Psoas muscle (tissue), 8 donors: Measurements from ENCODE around the gene DVL3. TPM values are rescaled to one million over a fixed set of nuclear protein-coding genes. Genes with fewer than 3 reads are reported as not detected.
"Not testable (repeated sequence)": the region's sequence is repeated elsewhere in the genome, so short reads cannot be mapped to it uniquely, and the experiment has no call there.

Source experiments
- ATAC-seq, 4 donors: fragments of 200-7000 bp; cut with Tn5 transposase; one replicate each; pipeline ENCODE4 v1.9.1; 2020; ENCODE audit warnings: moderate library complexity in 3 of 4, mild to moderate bottlenecking in 2 of 4
- DNase-seq, 2 donors: peaks; one replicate each; pipeline ENCODE4 v3.0.0-alpha.2; 2020
- H3K27ac ChIP-seq: fragments of 200-600 bp; one replicate; pipeline ENCODE4 v1.8.0; 2022
- H3K27me3 ChIP-seq, 3 donors: fragments of 200-600 bp in 1 of 3; one replicate each; pipeline versions ENCODE4 v1.6.1 to v1.8.0; 2013 to 2022; ENCODE audit warnings: low read length in 2 of 3, mild to moderate bottlenecking in 2 of 3, moderate library complexity in 1 of 3; ENCODE audit not compliant: insufficient read depth in 3 of 3
- H3K36me3 ChIP-seq, 2 donors: fragments of 200-600 bp in 1 of 2; one replicate each; pipeline versions ENCODE4 v1.6.1 to v1.8.0; 2013 to 2022; ENCODE audit warnings: low read depth in 1 of 2, mild to moderate bottlenecking in 1 of 2, moderate library complexity in 1 of 2; ENCODE audit not compliant: insufficient read depth in 1 of 2
- H3K4me1 ChIP-seq: fragments of 200-600 bp; one replicate; pipeline ENCODE4 v1.8.0; 2022
- H3K4me3 ChIP-seq: fragments of 200-600 bp; one replicate; pipeline ENCODE4 v1.8.0; 2022; ENCODE audit warnings: mild to moderate bottlenecking
- H3K9me3 ChIP-seq: fragments of 200-600 bp; one replicate; pipeline ENCODE4 v1.8.0; 2022
- WGBS, 3 donors: extraction: QIAGEN DNeasy Blood & Tissue Kit; methylation state at CpG; one replicate each; pipeline versions ENCODE4 v1.1.6 to v1.1.7; 2013; 5-methylcytosine and 5-hydroxymethylcytosine counted together
- intact Hi-C, 2 donors: fragments of 100-400 bp; cut with DNase I; formaldehyde crosslinking; loops; one replicate each; pipeline versions ENCODE4 v1.11.0 to v1.14.2; 2022
- polyA plus RNA-seq, 3 donors: library from polyadenylated mRNA; stranded (reverse); fragments of 200-250 nt; gene quantifications; one replicate each; pipeline ENCODE4 v1.2.3, GENCODE V29; 2013
- total RNA-seq, 4 donors: library from RNA; stranded (reverse); fragmentation: NEBNext Ultra II Directional in 2 of 4; extraction: Animal tissue kit (Norgen Biotek cat#: 25700) in 2 of 4; gene quantifications; one replicate each; pipeline versions ENCODE4 v1.2.1 to v1.2.4, GENCODE V29; 2021 to 2023
- TF ChIP-seq, protein P1 (sequence below): fragments of 200-600 bp; IDR thresholded peaks from one replicate; pipeline ENCODE4 v1.8.0; 2022; ENCODE audit warnings: antibody characterized with exemption
- donor health status: healthy with polysubstance abuse.
- donor health status: DM: no; HTN: no; CAD: no; lungs with moderate emphysema.
- donor health status: Bipolar disorder and iron deficiency.
- donor health status: healthy.
- donor health status: DM: yes; HTN: yes; CAD: no.
- donor health status: DM: no; HTN: no; CAD: no.
- donor health status: DM: no; HTN: no; CAD: no.
- donor health status: DM: yes; HTN: yes; CAD: no.

The DVL3 gene
- total and polyA plus RNA-seq, 7 donors: 32.3 to 57.6 (median 47.0) TPM

DNA sequence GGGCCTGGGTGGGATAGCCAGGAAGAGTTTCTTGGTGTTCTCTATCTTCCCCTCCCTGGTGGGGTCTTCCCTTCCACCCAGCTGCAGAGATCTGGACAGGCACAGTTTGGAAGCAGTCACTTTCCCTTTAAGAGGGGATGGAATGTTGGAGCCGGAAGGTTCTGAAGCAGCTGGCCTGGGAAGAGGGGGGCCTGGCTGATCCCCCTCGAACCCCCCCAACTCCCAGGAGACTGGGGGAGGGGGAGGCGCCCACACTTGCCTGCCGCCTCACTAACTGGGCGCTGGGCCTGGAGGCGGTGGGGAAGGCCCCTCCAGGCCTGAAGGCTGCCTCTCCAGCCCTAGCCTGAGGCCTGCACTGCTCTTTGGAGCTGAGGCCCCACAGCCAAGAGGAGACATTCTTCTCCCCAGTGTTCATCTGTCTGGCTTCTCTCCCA, 1.4 kb downstream of the DVL3 start:
- Histone ChIP-seq H3K9me3 (no peaks in the 10 kb centered on the region), H3K27ac (peak overlapping the region; percentile 88), H3K4me1 (peaks cover 52% of the 10 kb centered on the region), H3K4me3 (peak overlapping the region; percentile 84), H3K36me3 (no peaks in the 10 kb centered on the region), H3K27me3 (no peaks in the 10 kb centered on the region)
- ATAC-seq (peak; percentile 52 to 67 (median 54)), DNase-seq (peak; percentile 71 to 84)
- TF ChIP-seq, protein P1, sequence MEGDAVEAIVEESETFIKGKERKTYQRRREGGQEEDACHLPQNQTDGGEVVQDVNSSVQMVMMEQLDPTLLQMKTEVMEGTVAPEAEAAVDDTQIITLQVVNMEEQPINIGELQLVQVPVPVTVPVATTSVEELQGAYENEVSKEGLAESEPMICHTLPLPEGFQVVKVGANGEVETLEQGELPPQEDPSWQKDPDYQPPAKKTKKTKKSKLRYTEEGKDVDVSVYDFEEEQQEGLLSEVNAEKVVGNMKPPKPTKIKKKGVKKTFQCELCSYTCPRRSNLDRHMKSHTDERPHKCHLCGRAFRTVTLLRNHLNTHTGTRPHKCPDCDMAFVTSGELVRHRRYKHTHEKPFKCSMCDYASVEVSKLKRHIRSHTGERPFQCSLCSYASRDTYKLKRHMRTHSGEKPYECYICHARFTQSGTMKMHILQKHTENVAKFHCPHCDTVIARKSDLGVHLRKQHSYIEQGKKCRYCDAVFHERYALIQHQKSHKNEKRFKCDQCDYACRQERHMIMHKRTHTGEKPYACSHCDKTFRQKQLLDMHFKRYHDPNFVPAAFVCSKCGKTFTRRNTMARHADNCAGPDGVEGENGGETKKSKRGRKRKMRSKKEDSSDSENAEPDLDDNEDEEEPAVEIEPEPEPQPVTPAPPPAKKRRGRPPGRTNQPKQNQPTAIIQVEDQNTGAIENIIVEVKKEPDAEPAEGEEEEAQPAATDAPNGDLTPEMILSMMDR: no peak
- intact Hi-C loops: loop anchor here (2.0 to 10.0 kb wide), 3 partner anchors 16 to 91 kb away; partner anchors contain the start of genes ALG3 (in 2 of the 2) and EEF1AKMT4 (in 2 of the 2)
- WGBS, 3 donors: 0 to 5% (median 2%) methylated on average over 6 of the region's 6 CpGs

DNA sequence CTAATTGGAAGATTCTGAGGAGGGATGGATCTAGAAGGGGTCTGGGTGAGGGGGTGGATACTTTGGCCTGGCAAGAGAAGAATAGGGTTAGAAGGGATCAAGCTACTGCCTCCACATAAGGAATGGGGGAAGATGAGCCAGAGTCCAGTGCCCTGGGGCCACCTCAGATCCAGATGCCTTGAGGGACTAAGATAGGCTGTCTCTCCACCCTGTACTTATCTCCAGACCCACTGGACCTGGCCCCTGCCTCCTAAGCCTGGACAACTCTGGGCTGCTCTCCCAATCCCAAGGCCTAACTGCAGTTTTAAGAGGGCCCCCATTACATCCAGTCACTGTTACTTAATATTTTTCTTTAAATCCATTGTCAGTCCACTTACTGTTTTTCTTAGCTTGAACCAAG, 2.0 kb downstream of the DVL3 start:
- TF ChIP-seq, protein P1: no peak
- DNase-seq: no peak
- Histone ChIP-seq H3K27ac (peak overlapping the region; percentile 88), H3K4me3 (peak overlapping the region; percentile 84), H3K4me1 (peaks cover 59% of the 10 kb centered on the region), H3K27me3 (no peaks in the 10 kb centered on the region), H3K36me3 (peaks cover 0 to 3% of the 10 kb centered on the region in 2 donors), H3K9me3 (no peaks in the 10 kb centered on the region)
- ATAC-seq: no peak
- intact Hi-C loops: loop anchor here (2.0 to 10.0 kb wide), 3 partner anchors 16 to 90 kb away; partner anchors contain the start of genes ALG3 (in 2 of the 2) and EEF1AKMT4 (in 2 of the 2)

GRCh38 chr3:184158404-184158803, 3.2 kb downstream of the DVL3 start:
- intact Hi-C loops: loop anchor here (5.0 to 10.0 kb wide), 2 partner anchors 86 to 89 kb away; partner anchors contain the start of genes ALG3 (in 2 of the 2) and EEF1AKMT4 (in 2 of the 2)
- TF ChIP-seq, protein P1: no peak
- H3K4me3 ChIP-seq: peak overlapping the region; percentile 84
- H3K4me1 ChIP-seq: peaks cover 68% of the 10 kb centered on the region
- H3K36me3 ChIP-seq: peaks cover 0 to 4% of the 10 kb centered on the region in 2 donors
- ATAC-seq (no peak), DNase-seq (no peak)
- H3K9me3 ChIP-seq: no peaks in the 10 kb centered on the region
- 57 to 59% (median 59%) methylated on average over 4 of the region's 4 CpGs for WGBS, 3 donors
- no peaks in the 10 kb centered on the region for H3K27me3 ChIP-seq
- H3K27ac ChIP-seq: peak overlapping the region; percentile 65

- Histone ChIP-seq H3K4me1 (peaks cover 60% of the 10 kb centered on the region), H3K4me3 (no peak overlapping the region)
- intact Hi-C loops: no loop called here
These were observed 5.3 kb downstream of the DVL3 start for GRCh38 chr3:184160456-184160855.

GRCh38 chr3:184162571-184163070, 7.4 kb downstream of the DVL3 start:
- H3K36me3 ChIP-seq: peaks cover 8 to 46% of the 10 kb centered on the region in 2 donors
- DNase-seq, H3K4me3 ChIP-seq, intact Hi-C loops, H3K9me3 ChIP-seq, H3K27me3 ChIP-seq: not testable (repeated sequence)
- ATAC-seq: peak in 1 of 4 donors; percentile 64
- WGBS, 3 donors: 41 to 63% (median 60%) methylated on average over 8 of the region's 8 CpGs
- H3K27ac ChIP-seq: peak overlapping the region; percentile 54
- H3K4me1 ChIP-seq: peaks cover 52% of the 10 kb centered on the region

More at GRCh38 chr3:184160456-184160855, 5.3 kb downstream of the DVL3 start:
- Histone ChIP-seq H3K36me3 (peaks cover 0 to 24% of the 10 kb centered on the region in 2 donors), H3K27ac (peak overlapping the region; percentile 54), H3K9me3 (no peaks in the 10 kb centered on the region), H3K27me3 (no peaks in the 10 kb centered on the region)
- 6 to 21% (median 19%) methylated on average over 2 of the region's 2 CpGs for WGBS, 3 donors
- ATAC-seq (peak in 3 of 4 donors; percentile 1 to 13 (median 4)), DNase-seq (no peak)
- TF ChIP-seq, protein P1: no peak
